Stimulated activated CD4-positive, alpha-beta T cell treated with anti-CD3 and anti-CD28 coated beads, Interleukin-12 subunit alpha, Interleukin-12 subunit beta, amount 100 ng/mL, for 24 hours (primary cell): Measurements from ENCODE around the gene EHD1.
A peak's percentile ranks its signal among the peaks of the same experiment; 100 is the strongest.

ENCODE experiments used
- DNase-seq, 2 experiments: peaks; one replicate each; pipeline ENCODE4 v3.0.0-alpha.2; 2020; ENCODE audit warnings: low read depth in 2 of 2

The EHD1 gene

DNA sequence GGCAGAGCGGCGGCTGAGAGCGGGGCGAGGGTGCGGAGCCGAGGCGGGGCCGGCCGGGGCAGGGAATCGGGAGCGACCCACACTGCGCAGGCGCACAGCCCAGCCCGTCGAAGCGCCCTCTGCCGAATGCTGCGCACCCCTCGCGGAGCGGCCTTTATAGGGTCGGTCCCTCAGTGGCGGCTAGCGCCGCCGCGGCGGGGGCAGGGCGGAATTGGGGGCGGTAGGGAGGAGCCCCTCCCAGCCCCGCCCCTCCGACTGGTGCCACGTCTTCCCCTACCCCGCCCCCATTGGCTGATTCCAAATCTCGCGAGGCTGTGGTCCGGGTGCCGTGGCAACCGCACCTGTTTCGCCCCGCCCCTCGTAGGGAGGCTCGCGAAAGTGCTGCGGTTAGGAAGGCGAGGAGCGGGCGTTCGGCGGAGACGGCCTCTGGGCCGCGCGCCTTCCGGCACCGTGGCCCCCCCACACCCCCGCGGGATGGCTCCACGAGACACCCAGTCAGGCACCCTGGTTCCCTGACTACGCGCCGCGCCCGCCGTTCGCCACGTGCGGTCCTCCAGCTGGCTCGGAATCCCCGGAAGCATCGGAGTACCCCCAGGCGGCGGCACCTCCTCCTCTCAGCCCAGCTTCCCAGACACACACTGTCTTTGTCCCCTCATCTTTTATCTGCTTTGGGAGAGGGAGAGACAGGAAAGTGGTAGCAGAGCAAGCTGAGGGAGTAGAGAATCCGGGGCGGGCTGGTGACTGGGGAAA, at the start of gene EHD1:
Gene EHD1, minus strand, starts transcription at position 128 of the 750 bp plus-strand sequence. CDS start 157 bp downstream, outside the sequence.
- peak; percentile 99 to 100 for DNase-seq

DNA sequence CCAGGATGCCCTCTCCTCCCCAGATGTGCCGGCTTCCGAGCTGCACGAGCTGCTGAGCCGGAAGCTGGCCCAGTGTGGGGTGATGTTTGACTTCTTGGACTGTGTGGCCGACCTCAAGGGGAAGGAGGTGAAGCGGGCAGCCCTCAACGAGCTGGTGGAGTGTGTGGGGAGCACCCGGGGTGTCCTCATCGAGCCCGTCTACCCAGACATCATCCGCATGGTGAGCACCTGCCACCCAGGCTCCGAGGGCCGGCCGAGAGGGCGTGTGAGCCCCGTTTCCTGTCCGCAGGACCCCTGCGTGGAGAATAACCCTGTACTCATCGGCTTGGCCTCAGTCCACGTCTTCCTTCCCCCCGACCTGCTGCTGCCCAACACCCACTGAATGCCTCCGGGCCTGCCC, 48.3 kb upstream of the EHD1 start:
- DNase-seq, result no peak

DNA sequence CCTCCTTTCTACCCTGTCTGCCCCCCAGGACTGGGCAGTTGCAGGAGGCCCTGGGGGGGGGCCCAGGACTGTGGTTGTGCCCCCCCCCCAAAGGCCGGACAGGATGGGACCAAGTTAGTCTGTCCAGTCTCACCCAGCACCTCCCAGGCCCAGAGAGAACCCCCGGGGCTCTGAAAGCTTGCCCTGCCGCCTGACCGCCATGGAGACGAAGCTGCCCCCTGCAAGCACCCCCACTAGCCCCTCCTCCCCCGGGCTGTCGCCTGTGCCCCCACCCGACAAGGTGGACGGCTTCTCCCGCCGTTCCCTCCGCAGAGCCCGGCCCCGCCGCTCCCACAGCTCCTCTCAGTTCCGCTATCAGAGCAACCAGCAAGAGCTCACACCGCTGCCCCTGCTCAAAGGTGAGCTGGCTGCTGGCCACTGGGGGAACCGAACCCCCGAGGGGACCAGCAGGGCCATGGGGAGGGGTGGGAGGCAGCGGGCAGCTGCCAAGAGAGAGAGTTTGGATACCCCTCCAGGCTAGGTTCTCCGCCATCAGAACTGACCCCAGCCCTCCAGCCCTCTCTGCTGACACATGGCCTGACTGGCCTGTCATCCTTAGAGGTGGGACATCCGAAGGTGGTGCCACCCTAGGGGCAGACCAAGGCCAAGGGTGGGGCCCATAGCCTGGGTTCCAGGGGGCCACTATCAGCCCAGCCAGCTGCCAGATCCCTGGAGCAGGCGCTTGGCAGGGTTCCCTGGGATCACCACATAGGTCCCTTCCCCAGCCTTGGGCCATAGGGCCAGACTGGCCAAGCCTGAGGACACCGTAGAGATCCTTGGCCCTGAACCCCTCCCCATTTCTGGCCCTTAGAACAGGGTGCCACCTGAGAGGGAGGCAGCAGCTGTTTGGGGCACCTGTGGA, 47.4 kb upstream of the EHD1 start:
- no peak for DNase-seq

DNA sequence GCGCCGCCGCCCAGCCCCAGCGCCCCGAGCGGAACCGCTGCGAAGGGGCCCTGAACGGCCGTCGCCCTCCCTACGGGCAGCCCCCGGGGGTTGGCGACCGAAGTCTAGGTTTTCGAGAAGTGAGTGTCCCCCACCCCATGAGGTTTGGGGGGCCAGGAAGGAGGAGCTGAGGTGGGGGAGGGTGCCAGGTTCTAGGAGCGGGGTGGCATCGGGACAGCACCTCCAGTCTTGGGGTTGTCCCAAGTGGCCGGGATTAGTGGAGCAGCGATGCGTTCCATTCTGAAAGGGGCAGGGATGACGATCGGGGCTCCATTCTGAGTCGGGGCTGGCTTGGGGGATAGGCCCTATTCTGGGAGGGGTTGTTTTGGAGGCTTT, 46.5 kb upstream of the EHD1 start:
- no peak for DNase-seq

DNA sequence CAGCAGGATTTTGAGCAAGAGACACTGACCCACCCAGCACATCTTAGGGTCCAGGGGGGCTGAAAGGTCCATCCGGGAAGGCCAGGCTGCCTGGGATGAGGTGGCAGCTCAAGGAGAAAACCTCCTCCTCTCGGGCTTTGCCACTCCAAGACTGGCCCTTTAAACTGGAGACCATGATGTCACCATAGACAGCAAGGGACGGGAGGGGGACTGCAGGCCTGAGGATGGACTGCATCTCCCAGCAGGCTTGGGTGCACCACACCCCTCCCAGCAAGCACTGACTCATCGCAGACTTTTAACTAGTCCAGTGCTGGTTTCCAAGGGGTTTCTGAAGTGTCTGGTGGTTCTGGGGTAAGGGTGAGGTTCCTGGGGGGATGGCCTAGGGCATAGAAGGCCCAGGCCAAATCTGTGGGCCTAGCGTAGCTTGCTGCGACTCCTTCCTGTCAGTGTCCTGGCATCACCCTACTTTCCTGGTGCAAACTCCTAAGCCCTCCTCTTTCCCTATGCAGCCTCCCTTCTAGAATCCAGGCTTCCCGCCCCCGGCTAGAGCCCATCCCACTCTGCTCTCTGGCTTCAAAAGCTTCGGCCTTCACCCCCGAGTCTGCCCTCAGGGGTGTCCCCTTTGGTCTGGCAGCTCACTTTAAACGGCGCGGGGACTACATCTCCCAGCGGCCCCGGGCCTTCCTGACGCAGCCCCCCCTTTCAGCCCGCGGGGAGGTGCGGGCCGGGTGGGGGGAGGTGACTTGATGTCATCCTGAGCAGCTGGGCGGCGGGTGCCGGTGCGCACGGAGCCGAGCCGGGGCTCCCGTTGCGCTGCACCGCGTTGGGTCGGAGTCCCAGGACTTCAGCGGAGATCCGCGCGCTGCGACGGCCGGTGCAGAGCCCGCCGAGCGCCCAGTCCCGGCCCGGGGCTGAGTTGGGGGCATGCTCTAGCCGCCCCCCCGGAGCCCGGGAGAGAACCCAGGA, 45.8 kb upstream of the EHD1 start, which contains the start of gene PPP2R5B:
Gene PPP2R5B, plus strand, starts transcription at position 746 of the 966 bp plus-strand sequence. CDS start 1,046 bp downstream, outside the sequence.
- DNase-seq, result peak; percentile 80

DNA sequence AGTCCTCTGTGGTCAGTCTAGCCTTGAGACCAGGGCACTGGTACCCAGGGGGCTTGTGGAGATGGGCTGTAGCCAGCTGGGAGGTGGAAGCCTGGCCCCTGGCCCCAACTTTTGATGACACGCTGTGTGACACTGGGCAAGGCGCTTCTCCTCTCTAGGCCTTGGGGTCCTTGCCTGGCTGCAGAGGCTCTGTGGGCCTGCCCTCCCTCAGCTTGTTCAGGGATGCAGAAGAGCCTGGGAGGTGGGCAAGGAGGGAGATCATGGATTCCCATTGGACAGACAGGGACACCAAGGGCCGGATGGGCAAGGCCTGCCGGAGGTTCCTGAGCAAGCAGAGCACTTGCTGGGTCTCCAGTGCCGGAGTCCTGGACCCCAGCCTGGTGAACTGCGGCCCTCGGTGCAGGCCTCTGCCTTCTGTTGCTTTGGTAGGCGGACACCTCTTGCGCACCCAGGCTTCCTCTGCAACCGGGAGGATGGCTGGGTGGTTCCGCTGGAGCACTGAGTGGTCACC, 44.8 kb upstream of the EHD1 start:
- no peak for DNase-seq

DNA sequence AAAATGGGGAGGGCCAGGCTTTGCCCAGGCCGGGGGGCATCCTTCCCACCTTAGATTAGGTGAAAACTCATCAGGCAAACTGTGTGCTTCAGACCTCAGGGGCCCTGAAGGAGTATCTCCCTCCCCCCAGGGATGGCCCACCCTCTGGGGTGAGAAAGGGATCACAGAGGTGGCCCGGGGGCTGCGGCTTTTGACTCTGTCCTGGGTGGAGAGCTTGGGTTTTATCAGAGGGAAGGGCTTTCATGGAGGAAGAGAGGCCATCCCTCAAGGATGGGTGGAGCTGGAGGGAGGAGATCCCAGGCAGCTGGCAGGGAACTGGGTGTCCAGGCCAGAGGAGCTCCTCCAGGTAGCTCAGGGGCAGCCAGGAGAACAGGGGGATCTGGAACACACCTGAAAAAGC, 43.0 kb upstream of the EHD1 start:
- no peak for DNase-seq

DNA sequence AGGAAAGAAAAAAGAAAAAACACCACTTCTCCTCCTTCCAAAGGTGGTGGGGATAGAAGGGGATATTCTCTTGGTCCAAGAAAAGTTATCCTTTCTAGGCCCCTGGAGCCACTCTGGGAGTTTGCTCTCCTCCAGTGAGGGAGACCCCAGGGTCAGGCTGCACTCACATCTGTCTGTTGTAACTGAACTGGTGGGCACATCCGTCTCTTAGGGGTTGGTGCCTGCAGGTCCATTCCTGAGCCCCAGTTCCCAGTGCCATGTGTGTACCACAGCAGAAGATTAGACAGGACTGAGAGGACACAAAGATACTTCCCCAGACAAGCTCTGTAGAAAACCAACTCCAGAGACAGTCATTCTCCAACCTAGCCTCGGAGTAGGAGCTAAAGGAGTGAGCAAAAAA, 41.7 kb upstream of the EHD1 start:
- no peak for DNase-seq

DNA sequence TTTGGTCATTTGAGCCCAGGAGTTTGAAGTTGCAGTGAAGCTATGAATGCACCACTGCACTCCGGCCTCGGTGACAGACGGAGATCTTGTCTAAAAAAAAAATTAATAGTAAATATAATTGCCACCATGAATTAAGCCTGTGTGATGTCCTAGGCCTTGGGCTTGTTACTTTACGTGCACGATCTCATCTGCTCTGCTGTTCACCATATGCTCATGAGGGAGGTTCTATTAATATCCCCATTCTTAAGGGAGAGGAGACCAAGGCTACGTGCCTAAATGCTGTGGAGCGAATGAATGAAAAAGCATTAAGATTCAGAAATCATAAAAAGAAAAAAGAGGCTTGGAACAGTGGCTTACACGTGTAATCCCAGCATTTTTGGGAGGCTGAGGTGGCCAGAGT, 41.2 kb upstream of the EHD1 start:
- no peak for DNase-seq

DNA sequence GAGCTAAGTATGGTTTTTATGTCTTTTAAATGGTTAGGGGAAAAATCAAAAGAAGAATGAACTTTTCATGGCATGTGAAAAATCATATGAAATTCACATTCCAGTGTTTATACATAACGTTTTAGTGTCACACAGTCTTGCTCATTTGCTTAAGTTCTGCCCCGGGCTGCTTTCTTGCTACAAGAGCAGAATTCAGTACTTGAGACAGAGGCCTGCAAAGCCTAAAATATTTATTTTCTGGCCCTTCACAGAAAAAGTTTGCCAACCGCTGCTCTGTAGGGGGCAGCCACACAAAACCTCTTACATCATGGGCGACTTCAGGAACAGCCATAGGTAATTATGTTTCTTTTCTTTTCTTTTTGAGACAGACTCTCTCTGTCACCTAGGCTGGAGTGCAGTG, 39.6 kb upstream of the EHD1 start:
- DNase-seq, result no peak

DNA sequence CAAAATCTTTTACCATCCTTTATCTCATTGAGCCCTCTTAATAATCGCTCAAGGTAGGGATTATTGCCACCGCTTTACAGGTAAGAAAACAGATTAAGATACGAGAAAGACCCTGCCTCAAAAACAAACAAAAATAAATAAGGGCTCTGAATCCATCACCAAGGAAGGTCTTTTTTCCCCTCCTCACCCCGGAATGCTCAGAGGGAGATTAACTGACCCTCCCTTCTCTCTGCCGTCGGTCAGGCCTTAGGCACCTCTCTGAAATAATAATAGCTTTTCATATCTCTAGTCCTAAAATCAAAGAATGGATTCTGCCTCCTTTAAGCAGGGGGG, 39.2 kb upstream of the EHD1 start:
- no peak for DNase-seq

DNA sequence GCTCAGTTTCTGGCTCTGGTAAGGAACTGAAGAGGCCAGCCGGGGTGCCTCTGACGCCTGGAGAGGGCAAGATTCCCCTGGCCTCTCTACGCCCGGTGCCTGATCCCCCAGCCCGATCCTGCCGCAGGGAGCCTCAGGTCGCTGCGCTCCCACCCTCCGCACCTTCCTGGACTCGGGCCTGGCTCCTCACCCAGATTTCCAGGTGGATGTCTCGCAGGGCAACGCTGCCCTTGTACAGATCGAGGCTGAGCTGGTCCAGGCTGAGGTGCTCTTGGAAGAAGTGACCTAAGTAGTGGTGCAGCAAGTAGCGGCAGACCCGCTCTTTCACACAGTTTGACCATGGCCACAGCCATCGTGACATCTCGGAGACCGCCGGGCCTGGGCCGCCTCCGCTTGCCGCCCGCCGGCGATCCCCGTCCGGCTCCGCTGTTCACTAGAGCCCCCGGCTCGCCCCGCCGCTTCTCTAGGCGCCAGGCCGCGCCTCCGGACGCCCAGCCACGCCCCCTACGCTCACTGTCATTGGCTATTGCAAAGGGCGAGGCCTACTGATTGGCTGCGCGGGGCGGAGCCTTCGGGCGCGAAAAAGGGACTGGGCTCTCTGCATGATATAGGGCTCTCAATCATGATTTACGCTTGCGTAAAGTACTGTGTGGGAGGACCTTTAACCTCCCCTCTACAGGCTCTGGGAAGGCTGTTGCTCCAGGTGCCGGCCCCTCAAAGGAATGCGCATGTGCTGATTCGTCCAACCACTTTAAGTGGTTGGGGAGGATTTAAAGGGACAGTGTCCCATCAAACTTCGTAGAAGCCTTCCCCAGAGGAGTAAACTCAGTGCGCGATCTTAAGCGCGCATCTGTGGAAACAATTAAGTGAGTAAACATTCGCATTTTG, 38.6 kb upstream of the EHD1 start, which contains the start of gene ATG2A:
Gene ATG2A, minus strand, starts transcription at position 435 of the 888 bp plus-strand sequence. Its CDS starts 74 bp downstream, at position 361.
- peak; percentile 97 to 99 for DNase-seq

DNA sequence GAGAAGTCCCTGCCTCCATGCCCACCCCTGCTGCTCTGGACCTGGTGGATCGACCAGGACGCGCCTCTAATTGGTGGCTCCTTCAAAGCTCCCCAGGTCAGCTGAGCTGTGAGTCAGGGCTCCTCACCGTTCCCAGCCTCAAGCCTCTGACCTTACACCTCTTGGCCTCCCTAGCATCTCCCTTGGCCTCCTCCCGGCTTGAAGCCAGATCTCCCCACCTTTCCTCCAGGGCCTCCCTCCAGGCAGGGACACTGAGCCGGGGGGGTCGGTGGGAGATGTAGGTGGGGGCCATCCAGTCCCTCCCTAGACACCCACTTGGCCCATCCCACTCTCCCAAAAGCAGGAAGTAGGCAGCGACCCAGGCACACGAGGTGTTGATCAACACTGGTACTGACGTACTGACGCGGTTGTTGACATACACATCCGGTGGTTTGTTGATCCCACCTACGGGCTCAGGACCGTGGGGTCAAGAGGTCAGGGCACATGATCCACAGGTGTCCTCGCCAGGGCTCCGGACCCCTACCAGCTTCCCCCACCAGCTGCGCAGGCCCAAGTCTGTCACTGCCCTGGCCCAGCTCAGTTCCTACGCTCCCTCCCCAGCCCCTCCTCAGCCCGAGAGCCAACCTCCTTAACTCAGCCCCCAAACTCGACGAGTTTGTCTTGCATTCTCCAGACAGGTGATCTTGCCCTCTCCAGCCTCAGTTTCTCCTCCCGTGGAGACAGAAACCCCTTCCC, 37.8 kb upstream of the EHD1 start:
- DNase-seq, result no peak

DNA sequence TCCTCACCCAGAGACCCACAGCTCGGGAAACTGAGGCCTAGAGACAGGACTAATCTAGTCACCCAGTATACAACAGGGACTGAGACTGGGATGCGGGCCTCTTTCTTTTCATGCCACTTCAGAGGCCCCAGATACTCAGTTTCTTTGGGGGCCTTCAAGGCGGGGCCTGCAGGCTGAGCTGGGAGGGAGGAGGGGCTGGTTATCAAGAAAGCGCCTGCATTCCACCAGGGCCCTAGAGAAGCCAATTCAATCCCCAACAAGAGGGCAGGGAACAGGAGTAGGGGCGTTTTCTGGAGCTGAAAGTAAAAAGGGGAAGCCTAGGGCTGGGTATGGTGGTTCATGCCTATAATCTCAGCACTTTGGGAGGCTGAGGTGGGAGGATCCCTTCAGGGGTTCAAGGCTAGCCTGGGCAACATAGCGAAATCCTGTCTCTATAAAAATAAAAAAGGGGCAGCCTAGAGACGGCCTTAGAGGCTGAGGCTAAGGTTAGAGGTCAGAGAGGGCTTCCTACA, 37.0 kb upstream of the EHD1 start:
- no peak for DNase-seq

DNA sequence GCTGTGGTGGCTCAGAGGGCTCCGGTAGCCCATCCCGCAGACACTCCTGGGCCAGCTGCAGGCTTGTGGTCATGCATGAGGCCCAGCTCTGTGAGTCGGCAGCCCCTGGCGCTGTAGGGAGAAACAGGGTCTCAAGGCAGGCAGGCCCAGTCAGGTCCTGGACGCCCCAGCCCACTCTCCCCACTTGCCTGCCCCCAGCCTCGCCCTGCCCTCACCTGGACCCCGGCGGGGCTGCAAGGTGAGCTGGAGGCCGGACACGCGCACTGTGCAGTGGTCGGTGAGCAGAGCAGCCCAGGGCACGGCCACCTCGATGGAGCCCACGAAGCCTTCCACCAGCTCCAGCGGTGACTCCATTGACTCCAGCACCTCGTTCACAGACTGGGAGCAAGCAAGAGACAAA, 35.7 kb upstream of the EHD1 start:
- DNase-seq, result no peak

DNA sequence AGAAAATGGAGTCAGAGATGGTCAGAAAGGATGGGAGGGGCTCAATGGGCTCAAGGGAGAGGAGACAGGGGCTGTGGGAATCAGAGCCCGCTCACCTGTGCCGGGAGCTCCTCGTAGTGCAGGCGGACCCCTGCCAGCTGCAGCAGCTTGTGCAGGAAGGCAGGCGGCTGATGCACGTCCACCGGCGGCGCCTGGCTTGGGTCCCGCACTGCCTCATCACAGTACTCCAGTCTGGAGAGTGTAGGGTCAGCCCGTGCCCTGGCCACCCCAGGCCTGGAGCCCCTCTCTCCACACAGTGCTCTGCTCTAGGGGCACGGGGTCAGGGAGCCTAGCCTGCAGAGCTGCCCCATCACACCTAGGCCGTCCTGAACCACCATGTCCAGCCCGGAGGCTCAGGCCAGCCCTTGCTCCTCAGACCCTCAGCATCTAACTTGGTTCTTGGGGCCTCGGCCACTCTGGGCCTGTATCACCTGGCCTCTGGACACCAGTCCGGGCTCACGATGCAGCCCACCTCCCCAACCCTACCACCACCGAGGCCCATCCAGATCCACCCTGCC, 34.8 kb upstream of the EHD1 start:
- DNase-seq, result no peak

DNA sequence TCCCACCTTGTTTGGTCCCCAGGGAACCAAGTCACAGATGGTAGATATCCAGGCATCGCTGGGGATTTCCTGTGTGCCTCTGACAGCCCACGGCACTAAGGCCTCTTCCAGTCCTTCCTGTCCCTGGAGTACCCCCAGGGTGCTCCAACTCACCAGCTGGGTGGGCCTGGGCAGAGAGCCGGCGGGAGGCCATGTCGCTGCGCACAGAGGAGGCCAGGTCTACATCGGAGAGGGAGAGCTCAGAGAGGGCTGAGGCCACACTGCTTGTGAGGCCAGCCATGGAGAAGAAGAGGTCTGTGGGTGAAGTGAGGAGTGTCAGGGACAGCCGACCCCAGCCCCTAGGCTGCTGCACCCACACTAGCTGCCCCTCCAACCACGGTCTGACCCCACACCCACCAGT, 33.3 kb upstream of the EHD1 start:
- DNase-seq, result no peak

DNA sequence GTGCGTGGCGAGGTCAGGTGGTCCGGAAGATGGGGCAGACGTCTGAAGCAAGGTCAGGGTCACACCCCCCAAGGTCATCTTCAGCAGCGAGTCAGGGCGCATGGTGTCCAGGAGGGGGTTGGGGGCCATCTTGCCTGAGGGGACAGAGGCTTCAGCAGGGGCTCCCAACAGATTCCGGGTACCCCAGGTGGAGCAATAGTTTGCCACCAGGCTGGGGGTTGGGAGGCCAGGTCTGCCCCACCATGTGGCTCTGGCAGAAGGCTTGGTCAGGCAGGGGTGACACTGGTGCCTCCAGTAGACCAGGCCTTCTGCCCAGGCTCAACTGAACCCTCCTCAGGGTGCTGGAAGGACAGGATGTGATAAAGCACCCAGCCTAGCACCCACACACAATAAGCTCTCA, 32.7 kb upstream of the EHD1 start:
- DNase-seq, result no peak

DNA sequence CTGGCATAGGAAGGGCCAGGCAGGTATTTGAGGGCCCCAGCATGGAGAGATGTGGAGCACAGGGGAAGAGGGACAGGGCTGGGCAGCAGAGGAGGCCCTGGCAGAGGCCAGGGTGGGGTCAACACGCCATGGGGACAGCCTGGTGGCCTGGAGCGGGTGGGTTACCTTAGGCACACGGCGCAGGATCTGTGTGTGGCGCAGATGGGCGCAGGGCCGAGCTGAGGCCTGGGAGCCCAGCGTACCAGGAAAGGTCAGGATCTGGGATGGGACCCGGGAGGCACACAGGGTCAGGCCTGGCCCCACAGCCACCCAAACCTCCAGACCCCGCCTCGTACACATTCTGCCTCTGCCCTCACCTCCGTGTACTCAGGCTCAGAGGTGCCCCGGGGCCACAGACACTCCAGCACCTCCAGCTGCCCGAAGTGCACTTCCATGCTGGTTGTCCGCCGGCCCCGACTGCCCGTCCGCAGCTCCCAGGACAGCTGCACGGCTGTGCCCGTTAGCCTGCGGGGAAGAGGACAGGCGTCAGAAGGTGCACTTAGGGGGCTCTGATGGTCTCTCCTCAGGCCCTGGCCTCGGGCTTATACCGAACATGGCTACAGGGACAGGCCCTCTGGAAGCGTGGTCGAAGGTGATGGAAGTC, 32.2 kb upstream of the EHD1 start:
- no peak for DNase-seq
